Placental pericyte (primary cell): Measurements from ENCODE around the gene SDHB. TPM values are rescaled to one million over a fixed set of nuclear protein-coding genes. Genes with fewer than 3 reads are reported as not detected.

Source experiments
- total RNA-seq: library from RNA; depleted of rRNA; stranded (reverse); fragments of >200 nt; gene quantifications from 2 replicates; pipeline ENCODE4 v1.2.3, GENCODE V29; 2012

SDHB gene
- 100 and 106 TPM in 2 replicates for total RNA-seq

GRCh38 chr1:17053685-17054410 lies at the start of gene SDHB:
SDHB (minus strand) TSS chr1:17054032; CDS start chr1:17054019, 13 bp downstream.

GRCh38 chr1:17011439-17012307 lies 42.2 kb downstream of the SDHB start, which contains the start of gene ATP13A2:
ATP13A2 (minus strand) TSS chr1:17011928; CDS start chr1:17011738, 190 bp downstream.

GRCh38 chr1:16980473-16981268 lies 73.2 kb downstream of the SDHB start, which contains the start of gene MFAP2:
MFAP2 (minus strand) TSS chr1:16980620; CDS start chr1:16978273, 2,347 bp downstream.

Other genes with a start within 250 kb of the SDHB start
- gene RNU1-2, start 158.1 kb downstream of the SDHB start, total RNA-seq: under 0.01 TPM in 2 replicates
- gene CROCC, start 132.1 kb downstream of the SDHB start, total RNA-seq: 21.2 and 35.4 TPM in 2 replicates
- 11.4 and 63.1 TPM in 2 replicates for gene MFAP2, start 73.4 kb downstream of the SDHB start, total RNA-seq
- gene ATP13A2, start 42.1 kb downstream of the SDHB start, total RNA-seq: 44.4 and 91.5 TPM in 2 replicates
- gene PADI2, start 65.4 kb upstream of the SDHB start, total RNA-seq: 0.29 TPM in 1 of 2 replicates, not detected in the other
- gene PADI1, start 151.1 kb upstream of the SDHB start, total RNA-seq: under 0.01 and 0.29 TPM in 2 replicates
- under 0.01 and 0.14 TPM in 2 replicates for gene PADI3, start 195.1 kb upstream of the SDHB start, total RNA-seq